GM18502 (cell line): ENCODE measurements around the gene SLC2A9.

ENCODE experiments used
- ATAC-seq: cut with Tn5 transposase; IDR thresholded peaks from one replicate; pipeline ENCODE4 v1.9.1; 2021; ENCODE audit warnings: mild to moderate bottlenecking; ENCODE audit not compliant: unreplicated experiment, poor library complexity

SLC2A9 gene

GRCh38 chr4:10046471-10046870 is 25.2 kb upstream of the SLC2A9 start:
- no peak for ATAC-seq

GRCh38 chr4:10045481-10045880 is 24.2 kb upstream of the SLC2A9 start:
- no peak for ATAC-seq

DNA sequence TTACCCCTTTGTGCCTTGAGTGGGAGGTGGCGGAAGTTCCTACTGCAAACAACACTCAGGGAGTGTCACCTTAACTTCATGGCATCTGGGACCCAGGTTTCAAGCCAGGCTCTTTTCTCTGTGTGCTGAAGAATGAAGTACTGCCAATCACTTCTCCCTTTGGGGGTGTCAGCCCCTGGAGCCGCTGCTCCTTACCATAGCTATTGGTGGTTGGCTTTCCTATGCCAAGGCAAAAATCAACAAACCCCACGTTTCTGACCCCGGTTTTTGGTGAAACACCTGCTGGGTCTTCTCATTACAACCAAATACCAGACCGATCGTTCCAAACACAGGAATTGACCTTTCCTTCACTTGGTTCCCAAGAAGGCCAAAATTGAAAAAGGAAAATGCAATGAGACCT is 19.7 kb upstream of the SLC2A9 start:
- ATAC-seq: no peak

- ATAC-seq: peak; percentile 60
Measured at GRCh38 chr4:10040049-10040892, 19.0 kb upstream of the SLC2A9 start.

- no peak for ATAC-seq
Measured at GRCh38 chr4:10036807-10037342, 15.6 kb upstream of the SLC2A9 start.

- no peak for ATAC-seq
Measured at GRCh38 chr4:10035130-10035529, 13.8 kb upstream of the SLC2A9 start.

- ATAC-seq: no peak
Measured at GRCh38 chr4:10034612-10035104, 13.4 kb upstream of the SLC2A9 start.

GRCh38 chr4:10034136-10034535 is 12.8 kb upstream of the SLC2A9 start:
- ATAC-seq: no peak

- no peak for ATAC-seq
Measured at GRCh38 chr4:10033191-10033881, 12.0 kb upstream of the SLC2A9 start.

DNA sequence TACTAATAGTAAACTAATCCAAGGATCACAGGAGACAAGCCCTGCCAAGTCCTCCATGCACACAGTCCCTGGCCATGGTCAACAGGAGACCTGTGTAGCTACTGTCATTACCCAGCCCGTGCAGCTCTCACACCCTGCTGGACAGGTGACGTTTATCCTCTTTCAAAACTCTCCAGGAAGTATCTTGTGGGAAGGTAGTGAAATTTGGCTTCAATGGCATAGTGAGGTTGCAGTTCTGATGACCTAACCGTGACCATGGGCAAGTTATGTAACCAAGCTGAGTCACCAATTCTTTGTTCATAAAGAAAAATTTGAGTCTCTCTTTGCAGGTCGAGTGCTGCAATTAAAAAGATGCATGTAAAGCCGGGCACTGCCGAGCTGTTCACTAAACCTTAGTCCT is 11.3 kb upstream of the SLC2A9 start:
- ATAC-seq: no peak

DNA sequence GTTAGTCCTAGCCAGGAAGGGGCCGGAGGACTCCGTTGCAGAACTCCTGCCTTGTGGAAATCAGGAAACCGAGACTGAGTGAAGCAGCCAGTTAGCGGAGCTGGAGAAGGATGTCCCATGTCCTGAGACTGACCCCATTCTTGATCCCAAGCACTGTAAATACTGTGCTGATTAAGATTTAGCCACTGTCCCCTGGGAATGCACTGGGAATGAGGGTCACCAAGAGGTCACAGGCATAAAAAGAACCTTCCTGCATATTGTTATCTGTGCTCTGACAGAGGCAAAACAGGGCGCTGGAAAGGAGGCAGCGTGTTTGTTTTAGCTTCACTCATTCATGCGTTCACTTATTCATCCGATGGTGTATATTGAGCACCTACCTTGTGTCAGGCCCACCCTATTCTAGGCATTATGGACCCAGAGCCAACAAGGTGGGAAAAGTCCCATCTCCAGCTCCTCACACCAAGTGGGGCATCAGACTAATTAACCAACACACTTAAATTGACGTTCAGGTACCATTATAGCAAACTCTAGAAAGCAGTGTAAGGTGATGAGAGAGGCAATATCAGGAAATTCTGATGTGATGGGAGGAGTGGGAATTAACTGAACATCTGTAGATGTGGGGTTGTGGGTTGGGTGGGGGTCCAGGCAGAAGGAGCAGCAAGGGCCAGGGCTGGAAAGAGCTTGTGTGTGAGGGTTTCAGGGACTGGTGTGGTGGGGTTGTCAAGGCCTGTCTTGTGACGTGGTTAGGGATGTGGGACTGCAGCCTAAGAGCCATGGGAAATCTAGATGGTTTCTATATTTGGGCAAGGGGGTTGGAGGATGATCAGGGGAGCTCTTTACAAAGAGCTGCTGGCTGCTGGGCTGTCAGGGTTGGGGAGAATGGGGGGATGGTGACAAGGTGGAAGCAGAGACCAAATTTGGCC is 10.6 kb upstream of the SLC2A9 start:
- ATAC-seq: no peak

GRCh38 chr4:10030972-10031667 is 9.8 kb upstream of the SLC2A9 start:
- ATAC-seq: no peak

GRCh38 chr4:10029403-10029802 is 8.1 kb upstream of the SLC2A9 start:
- ATAC-seq: no peak

- ATAC-seq: no peak
Measured at GRCh38 chr4:10028910-10029309, 7.6 kb upstream of the SLC2A9 start.

GRCh38 chr4:10026485-10026884 is 5.2 kb upstream of the SLC2A9 start:
- ATAC-seq: no peak

GRCh38 chr4:10025230-10025806 is 4.0 kb upstream of the SLC2A9 start:
- no peak for ATAC-seq

GRCh38 chr4:10024303-10024702 is 3.0 kb upstream of the SLC2A9 start:
- ATAC-seq: no peak

DNA sequence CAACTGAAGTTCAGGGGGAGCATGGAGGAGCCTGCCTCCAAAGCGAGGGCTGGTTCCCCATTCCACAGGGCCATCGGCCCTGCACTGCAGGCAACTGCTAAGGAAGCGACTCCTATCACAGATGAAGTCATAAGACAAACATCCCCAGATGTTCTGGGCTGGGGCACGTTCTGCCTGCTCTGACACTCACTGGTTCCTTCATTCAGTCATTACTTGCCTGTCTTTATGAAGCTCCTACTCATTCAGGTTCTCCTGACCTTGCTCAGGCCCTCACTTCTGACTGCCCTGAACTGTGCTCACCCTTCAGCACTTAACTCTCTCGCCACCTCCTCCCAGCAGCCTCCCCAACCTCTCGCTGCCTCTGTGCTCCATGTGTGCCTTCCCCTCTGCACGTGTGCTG is 2.5 kb upstream of the SLC2A9 start:
- no peak for ATAC-seq

DNA sequence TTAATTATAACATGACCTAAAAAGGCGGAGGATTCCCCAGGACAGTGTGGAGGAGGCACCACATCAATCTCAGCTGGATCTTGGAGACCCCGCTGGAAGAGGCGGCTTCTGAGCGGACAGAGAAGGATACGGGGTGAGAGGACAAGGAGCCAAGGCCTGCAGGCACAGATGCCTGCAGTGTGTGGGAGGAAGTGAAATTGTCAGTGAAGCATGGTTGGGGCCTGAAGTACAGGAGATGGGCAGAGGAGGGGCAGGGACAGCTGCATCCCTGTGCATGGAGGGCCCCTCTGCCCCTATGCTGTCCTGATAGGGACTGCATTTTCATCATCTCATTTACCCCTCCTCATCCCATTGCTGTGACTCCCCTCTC is 1.7 kb upstream of the SLC2A9 start:
- no peak for ATAC-seq
